IPS-15b (cell line): ENCODE data around the gene RAPGEF3.

ENCODE experiments used
- H3K27me3 ChIP-seq: one replicate; pipeline ENCODE4 v1.6.1; 2013; ENCODE audit warnings: low read length; ENCODE audit not compliant: control insufficient read depth, insufficient read depth
- H3K36me3 ChIP-seq: one replicate; pipeline ENCODE4 v1.6.1; 2013; ENCODE audit warnings: low read length; ENCODE audit not compliant: control insufficient read depth, insufficient read depth
- H3K4me1 ChIP-seq: one replicate; pipeline ENCODE4 v1.6.1; 2013; ENCODE audit warnings: mild to moderate bottlenecking, low read length; ENCODE audit not compliant: control insufficient read depth, insufficient read depth
- H3K4me3 ChIP-seq: one replicate; pipeline ENCODE4 v1.5.1; 2013; ENCODE audit warnings: low read depth, low read length
- H3K9ac ChIP-seq: one replicate; pipeline ENCODE4 v1.6.1; 2013; ENCODE audit warnings: low read depth, mild to moderate bottlenecking, low read length
- H3K9me3 ChIP-seq: one replicate; pipeline ENCODE4 v1.6.1; 2013; ENCODE audit warnings: mild to moderate bottlenecking, low read length; ENCODE audit not compliant: control insufficient read depth, insufficient read depth

The RAPGEF3 gene

GRCh38 chr12:47732504-47732903, 26.2 kb downstream of the RAPGEF3 start:
- no peaks in the 10 kb centered on the region for H3K36me3 ChIP-seq

GRCh38 chr12:47731723-47732122, 27.0 kb downstream of the RAPGEF3 start:
- Histone ChIP-seq H3K9me3 (no peaks in the 10 kb centered on the region), H3K4me1 (peaks cover 11% of the 10 kb centered on the region), H3K36me3 (no peaks in the 10 kb centered on the region), H3K9ac (no peak overlapping the region), H3K4me3 (no peak overlapping the region), H3K27me3 (no peaks in the 10 kb centered on the region)

More at GRCh38 chr12:47732504-47732903, 26.2 kb downstream of the RAPGEF3 start:
- Histone ChIP-seq H3K9me3 (no peaks in the 10 kb centered on the region), H3K9ac (no peak overlapping the region), H3K4me1 (peaks cover 11% of the 10 kb centered on the region), H3K4me3 (no peak overlapping the region), H3K27me3 (no peaks in the 10 kb centered on the region)

GRCh38 chr12:47730341-47730744, 28.3 kb downstream of the RAPGEF3 start:
- no peaks in the 10 kb centered on the region for H3K9me3 ChIP-seq
- H3K27me3 ChIP-seq = no peaks in the 10 kb centered on the region
- H3K9ac ChIP-seq = no peak overlapping the region
- H3K36me3 ChIP-seq = no peaks in the 10 kb centered on the region
- H3K4me3 ChIP-seq = no peak overlapping the region
- peaks cover 10% of the 10 kb centered on the region for H3K4me1 ChIP-seq

GRCh38 chr12:47729233-47729632, 29.4 kb downstream of the RAPGEF3 start:
- Histone ChIP-seq H3K9me3 (no peaks in the 10 kb centered on the region), H3K27me3 (no peaks in the 10 kb centered on the region), H3K9ac (no peak overlapping the region), H3K36me3 (no peaks in the 10 kb centered on the region), H3K4me3 (no peak overlapping the region), H3K4me1 (peaks cover under 1% of the 10 kb centered on the region)

DNA sequence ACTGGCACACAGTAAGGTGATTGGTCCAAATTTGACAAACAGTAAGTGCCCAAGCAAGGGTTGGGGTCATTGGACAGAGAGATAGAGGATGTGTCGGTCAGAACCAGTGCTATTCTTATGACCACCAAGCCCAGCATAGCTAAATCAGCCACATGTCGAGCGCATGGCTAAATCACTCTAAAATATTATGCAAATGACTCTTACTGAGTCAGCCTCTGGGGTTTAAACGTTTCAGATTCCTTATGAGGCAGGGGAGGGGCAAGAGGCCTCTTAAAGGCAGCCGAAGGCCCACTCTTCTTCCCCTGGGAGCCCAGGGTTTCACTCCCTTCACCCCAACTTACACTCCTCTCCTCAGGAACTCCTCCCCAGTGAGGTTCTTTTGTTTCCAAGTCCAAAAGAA, 32.8 kb downstream of the RAPGEF3 start:
- H3K9ac ChIP-seq = no peak overlapping the region
- no peaks in the 10 kb centered on the region for H3K9me3 ChIP-seq
- no peak overlapping the region for H3K4me3 ChIP-seq
- no peaks in the 10 kb centered on the region for H3K4me1 ChIP-seq
- H3K36me3 ChIP-seq = no peaks in the 10 kb centered on the region
- no peaks in the 10 kb centered on the region for H3K27me3 ChIP-seq

GRCh38 chr12:47725091-47725772, 33.4 kb downstream of the RAPGEF3 start, which contains the start of gene ENDOU:
Gene ENDOU, minus strand, starts transcription at chr12:47725490. Its CDS starts 77 bp downstream, at chr12:47725413.
- Histone ChIP-seq H3K27me3 (no peaks in the 10 kb centered on the region), H3K36me3 (no peaks in the 10 kb centered on the region), H3K9ac (no peak within 1 kb of the TSS), H3K9me3 (no peaks in the 10 kb centered on the region), H3K4me1 (no peaks in the 10 kb centered on the region), H3K4me3 (no peak within 1 kb of the TSS)

DNA sequence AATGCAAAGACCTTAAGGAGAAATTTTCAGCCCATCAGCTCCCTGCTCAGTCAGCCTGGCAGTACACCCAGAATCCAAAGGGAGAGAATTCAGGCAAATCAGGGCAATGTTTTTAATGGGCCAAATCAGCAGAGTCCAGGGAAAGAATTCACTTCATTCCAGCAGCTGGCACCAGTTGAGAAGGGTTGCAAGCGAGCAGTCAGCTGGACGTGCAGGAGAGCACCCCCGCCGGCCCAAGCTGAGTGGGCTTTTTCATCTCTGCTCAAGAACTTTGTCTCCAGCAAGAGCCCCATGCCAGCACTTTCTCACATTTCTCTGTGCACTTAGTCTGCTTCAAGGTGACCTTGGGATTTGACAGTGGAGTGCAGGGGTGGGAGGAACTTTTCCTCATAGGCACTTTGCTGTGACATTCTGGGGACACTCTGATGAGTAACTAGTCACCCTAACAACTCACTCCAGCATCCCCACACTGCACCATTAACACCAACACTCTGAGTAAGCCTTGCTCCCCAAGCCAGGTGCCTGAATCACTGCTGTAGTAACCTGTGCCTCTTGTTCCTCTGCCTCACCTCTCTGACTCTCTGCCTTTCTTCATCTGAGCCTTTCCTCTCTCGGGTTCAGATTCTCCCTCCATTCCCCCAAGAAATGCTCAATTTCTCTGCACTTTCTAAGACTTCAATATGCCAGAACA, 35.6 kb downstream of the RAPGEF3 start:
- no peaks in the 10 kb centered on the region for H3K9me3 ChIP-seq
- H3K27me3 ChIP-seq = no peaks in the 10 kb centered on the region
- no peak overlapping the region for H3K9ac ChIP-seq
- H3K4me1 ChIP-seq = peaks cover 3% of the 10 kb centered on the region
- H3K4me3 ChIP-seq = no peak overlapping the region
- no peaks in the 10 kb centered on the region for H3K36me3 ChIP-seq

DNA sequence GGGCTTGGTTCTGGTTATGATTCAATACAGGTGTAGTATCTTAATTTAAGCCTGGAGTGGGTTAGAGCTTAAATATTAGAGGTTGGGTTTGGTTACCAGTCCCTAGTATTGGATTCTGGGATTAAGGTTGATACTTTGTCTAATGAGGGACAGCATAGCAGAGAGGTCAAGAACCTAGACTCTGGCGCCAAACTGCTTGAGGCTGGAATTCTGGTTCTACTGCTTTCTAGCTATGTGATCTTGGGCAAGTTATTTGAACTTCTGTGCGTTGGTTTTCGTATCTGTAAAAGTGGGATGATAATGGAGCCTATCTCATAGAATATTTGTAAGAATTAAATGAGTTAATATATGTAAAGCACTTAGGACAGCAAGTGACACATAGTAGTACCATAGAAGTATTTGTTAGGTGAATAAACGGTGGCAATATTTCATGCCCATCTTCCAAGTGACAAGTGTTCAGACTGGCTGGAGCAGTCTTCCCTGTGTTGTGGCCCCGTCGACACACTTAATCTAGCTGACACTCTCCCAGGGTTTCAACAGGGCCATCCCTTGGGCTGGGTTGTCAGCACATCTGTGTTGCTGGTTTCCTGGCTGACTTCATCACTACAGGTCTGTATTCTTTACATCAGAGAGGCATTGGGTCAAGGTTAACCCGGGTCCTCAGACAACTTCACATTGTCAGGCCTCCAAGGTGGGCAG, 36.4 kb downstream of the RAPGEF3 start:
- H3K27me3 ChIP-seq = peaks cover under 1% of the 10 kb centered on the region

DNA sequence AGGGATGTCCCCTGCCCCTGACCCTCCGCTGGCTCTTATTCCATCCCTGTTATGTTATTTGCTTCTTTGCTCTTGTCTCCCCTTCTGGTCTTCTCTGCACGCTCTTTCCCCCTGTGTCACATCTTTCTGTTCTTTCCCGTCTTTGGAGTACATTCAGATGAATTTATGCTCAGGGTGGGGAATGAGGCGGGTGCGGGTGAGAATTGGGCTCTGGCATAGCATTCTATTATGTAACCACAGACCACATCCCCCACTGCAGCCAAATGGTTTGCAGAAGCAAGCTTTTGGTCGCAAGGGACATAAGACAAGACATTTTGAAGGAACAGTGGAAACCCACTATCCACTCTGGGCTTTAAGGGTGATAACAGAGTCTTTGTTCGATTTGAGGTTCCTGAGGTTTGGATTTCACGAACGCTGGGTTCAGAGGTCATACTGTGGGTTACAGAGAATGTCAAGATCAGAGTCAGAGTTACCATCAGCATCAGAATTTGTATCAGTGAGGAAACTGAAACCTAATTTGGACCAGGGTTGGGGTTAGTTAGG, 37.2 kb downstream of the RAPGEF3 start:
- Histone ChIP-seq H3K36me3 (no peaks in the 10 kb centered on the region), H3K27me3 (peaks cover 7% of the 10 kb centered on the region), H3K4me1 (peaks cover 8% of the 10 kb centered on the region), H3K9me3 (no peaks in the 10 kb centered on the region), H3K4me3 (no peak overlapping the region), H3K9ac (no peak overlapping the region)

More for the DNA sequence above, 36.4 kb downstream of the RAPGEF3 start:
- Histone ChIP-seq H3K36me3 (no peaks in the 10 kb centered on the region), H3K4me1 (peaks cover 7% of the 10 kb centered on the region), H3K4me3 (no peak overlapping the region), H3K9me3 (no peaks in the 10 kb centered on the region), H3K9ac (no peak overlapping the region)

DNA sequence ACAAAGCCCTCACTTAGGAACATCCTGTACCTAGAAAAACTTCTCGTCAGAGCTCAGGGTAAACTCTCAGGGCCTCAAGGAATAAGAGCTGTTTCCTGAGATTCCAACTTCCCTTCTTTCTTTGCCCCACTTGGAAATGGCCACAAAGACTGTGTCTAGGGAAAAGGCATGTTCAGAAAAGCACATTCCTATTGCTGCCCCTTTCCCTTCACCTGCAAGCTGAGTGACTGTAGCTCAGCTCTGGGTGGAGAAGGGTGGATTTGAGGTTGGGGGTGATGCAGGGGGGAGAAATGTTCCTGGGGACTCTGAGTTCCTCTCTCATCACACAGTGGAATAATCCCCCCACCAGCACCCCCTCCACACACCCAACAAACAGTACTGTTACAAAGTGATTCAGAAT, 40.1 kb downstream of the RAPGEF3 start:
- Histone ChIP-seq H3K4me1 (peaks cover 8% of the 10 kb centered on the region), H3K4me3 (no peak overlapping the region), H3K9me3 (no peaks in the 10 kb centered on the region), H3K36me3 (no peaks in the 10 kb centered on the region), H3K9ac (no peak overlapping the region), H3K27me3 (peaks cover 8% of the 10 kb centered on the region)

DNA sequence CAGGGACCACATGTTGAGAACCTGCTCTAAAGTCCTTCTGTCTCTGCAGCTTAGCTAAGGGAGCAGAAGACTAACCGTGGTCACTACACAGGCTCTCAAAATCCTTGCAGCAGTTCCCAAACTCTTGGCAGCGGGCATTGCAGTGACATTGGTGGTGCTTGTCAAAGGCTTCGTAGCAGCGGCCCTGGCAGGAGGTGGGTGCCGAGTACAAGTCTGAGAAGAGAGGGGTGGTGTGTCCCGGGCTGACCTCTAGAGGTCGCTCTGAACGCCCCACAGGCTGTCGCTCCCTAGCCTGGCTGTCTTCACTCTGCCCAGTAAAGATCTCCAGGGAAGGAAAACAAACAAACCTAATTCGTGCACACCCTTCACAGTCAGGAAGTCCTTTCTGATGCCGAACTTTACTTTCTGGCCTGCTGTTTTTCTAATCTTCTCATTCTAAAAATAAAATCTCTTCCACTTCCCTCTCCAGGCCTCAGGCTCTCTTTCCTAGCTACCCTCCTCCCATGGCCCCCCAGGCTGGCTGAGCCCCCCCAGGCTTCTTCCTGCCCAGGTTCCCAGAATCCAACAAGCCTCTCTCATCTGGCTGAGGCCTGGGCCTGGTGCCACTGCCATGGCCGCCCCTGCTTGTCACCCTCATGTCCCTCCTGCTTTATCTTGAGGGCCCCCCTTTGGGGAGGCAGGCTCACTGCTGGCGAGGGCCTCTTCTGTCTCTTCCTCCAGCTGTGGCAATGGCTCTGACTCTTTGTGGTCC, 41.1 kb downstream of the RAPGEF3 start:
- H3K9ac ChIP-seq = no peak overlapping the region

More for the DNA sequence above, 41.1 kb downstream of the RAPGEF3 start:
- Histone ChIP-seq H3K4me1 (peaks cover 8% of the 10 kb centered on the region), H3K4me3 (no peak overlapping the region), H3K9me3 (no peaks in the 10 kb centered on the region), H3K27me3 (peaks cover 8% of the 10 kb centered on the region), H3K36me3 (no peaks in the 10 kb centered on the region)
